Measurements from ENCODE around the gene CLEC9A.

GRCh38 chr12:10001171-10001776, 29.2 kb upstream of the CLEC9A start:
- TF ChIP-seq CTCF (IDR thresholded peaks at IDR 0.05) (no peak), POLR2A (IDR thresholded peaks at IDR 0.05) (no peak)
